Measurements from ENCODE around the gene BRD7. TPM values are rescaled to one million over a fixed set of nuclear protein-coding genes. Genes with fewer than 3 reads are reported as not detected.

The BRD7 gene
- total RNA-seq, 2 experiments from 2014 or later: 76.2 to 93.4 TPM

DNA sequence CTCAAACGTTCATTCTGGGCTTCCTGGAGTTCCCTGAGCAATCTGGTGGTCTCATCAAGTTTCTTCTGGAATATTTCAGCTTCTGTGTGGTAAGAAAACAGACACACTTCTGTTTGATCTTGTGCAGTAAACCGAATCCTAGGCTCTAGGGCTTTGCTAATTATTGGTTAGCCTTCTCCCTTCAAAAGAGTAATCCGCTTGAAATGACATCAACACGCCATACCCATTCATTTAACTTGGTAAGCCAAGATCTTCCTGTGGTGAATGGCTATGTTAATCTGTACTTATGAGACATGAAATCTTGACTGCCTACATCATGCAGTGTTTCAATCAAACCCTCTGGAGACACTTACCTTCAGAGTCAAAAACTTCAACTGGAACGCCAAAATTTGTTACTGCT is 48.5 kb downstream of the BRD7 start:
- intact Hi-C loops (cut with micrococcal nuclease): loop anchor here (10.0 kb wide), 2 partner anchors 106 to 424 kb away; partner anchors contain the start of gene CYLD
- ATAC-seq (no peak), DNase-seq (no peak)
- peak overlapping the region; percentile 19 for H3K27ac Mint-ChIP-seq
- H3K36me3 Mint-ChIP-seq (ENCODE audit: low read depth): peaks cover 47% of the 10 kb centered on the region
- H3K4me3 Mint-ChIP-seq: no peak overlapping the region
- POLR2A ChIA-PET: no interaction called here
- H3K4me1 Mint-ChIP-seq (ENCODE audit: low read depth): peaks cover 26% of the 10 kb centered on the region
- H3K27me3 Mint-ChIP-seq: no peaks in the 10 kb centered on the region
- TF ChIP-seq, protein P1, sequence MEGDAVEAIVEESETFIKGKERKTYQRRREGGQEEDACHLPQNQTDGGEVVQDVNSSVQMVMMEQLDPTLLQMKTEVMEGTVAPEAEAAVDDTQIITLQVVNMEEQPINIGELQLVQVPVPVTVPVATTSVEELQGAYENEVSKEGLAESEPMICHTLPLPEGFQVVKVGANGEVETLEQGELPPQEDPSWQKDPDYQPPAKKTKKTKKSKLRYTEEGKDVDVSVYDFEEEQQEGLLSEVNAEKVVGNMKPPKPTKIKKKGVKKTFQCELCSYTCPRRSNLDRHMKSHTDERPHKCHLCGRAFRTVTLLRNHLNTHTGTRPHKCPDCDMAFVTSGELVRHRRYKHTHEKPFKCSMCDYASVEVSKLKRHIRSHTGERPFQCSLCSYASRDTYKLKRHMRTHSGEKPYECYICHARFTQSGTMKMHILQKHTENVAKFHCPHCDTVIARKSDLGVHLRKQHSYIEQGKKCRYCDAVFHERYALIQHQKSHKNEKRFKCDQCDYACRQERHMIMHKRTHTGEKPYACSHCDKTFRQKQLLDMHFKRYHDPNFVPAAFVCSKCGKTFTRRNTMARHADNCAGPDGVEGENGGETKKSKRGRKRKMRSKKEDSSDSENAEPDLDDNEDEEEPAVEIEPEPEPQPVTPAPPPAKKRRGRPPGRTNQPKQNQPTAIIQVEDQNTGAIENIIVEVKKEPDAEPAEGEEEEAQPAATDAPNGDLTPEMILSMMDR (IDR thresholded peaks at IDR 0.05): no peak
- H3K9me3 Mint-ChIP-seq: no peaks in the 10 kb centered on the region
- CTCF ChIA-PET: no interaction called here

- H3K27me3 Mint-ChIP-seq: no peaks in the 10 kb centered on the region
- POLR2A ChIA-PET: interaction anchor here (0.7 to 1.2 kb wide), 2 partner anchors 32 to 37 kb away, joined by 3 read pairs; no protein-coding TSS in a partner anchor
- CTCF ChIA-PET: interaction anchor here (1.9 kb wide), 1 partner anchor 8 kb away, joined by 5 read pairs; no protein-coding TSS in a partner anchor
- ATAC-seq (no peak), DNase-seq (no peak)
- peak overlapping the region; percentile 75 for H3K27ac Mint-ChIP-seq
- H3K36me3 Mint-ChIP-seq (ENCODE audit: low read depth): peaks cover 48% of the 10 kb centered on the region
- intact Hi-C loops (cut with micrococcal nuclease): no loop called here
- H3K4me3 Mint-ChIP-seq: no peak overlapping the region
- TF ChIP-seq, protein P1 (IDR thresholded peaks at IDR 0.05): no peak
- peaks cover 20% of the 10 kb centered on the region for H3K4me1 Mint-ChIP-seq (ENCODE audit: low read depth)
- no peaks in the 10 kb centered on the region for H3K9me3 Mint-ChIP-seq
Measured at GRCh38 chr16:50318796-50319578, 49.8 kb downstream of the BRD7 start.

DNA sequence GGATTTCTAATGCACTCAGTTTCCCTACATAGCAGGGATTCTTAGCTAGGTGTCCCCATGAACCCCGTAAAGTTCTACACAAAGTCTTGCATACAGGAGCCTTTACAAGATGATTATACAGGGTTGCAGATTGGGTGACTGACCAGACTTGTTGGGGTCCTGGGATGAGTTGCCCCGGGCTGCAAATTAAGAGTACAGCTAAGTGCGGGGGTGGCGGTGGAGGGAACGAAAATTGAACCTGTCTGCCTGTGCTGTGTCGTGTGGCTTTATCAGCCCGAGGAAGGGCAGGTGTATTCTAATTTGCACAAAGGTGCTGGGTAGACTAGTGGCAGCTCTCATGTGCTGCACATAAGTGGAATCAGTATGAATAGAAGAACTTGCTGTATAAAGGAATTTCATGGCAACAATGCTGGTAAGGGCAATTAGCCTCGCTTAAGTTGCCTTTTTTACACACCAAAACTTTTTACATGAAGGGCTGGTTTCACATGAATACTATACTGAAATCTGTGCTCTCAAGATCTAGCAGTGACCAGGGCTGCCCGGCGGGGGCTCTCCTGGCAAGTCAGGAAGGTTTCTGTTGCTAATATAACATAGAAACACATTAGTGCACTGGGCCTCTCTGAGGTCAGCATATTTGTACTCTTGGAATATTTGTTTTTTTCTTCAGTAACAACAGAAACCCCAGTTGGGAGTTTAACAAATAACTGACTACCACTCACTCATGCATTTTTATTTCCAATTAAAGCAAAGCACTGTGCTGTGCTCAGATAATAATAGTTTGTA is 51.7 kb downstream of the BRD7 start:
- Mint-ChIP-seq H3K27ac (peak overlapping the region; percentile 54), H3K36me3 (ENCODE audit: low read depth) (peaks cover 56% of the 10 kb centered on the region)

GRCh38 chr16:50316102-50316847 is 52.5 kb downstream of the BRD7 start:
- Mint-ChIP-seq H3K27ac (peak overlapping the region; percentile 54), H3K9me3 (no peaks in the 10 kb centered on the region), H3K36me3 (ENCODE audit: low read depth) (peaks cover 54% of the 10 kb centered on the region), H3K4me1 (ENCODE audit: low read depth) (peaks cover 25% of the 10 kb centered on the region), H3K4me3 (no peak overlapping the region), H3K27me3 (no peaks in the 10 kb centered on the region)
- ChIA-PET CTCF (interaction anchor here (0.8 to 4.2 kb wide), 4 partner anchors 9 to 105 kb away, joined by 3 to 20 read pairs (median 10); no protein-coding TSS in a partner anchor), POLR2A (interaction anchor here (0.6 kb wide), 1 partner anchor 50 kb away, joined by 4 read pairs; the partner anchor contains the start of gene ADCY7)
- ATAC-seq (no peak), DNase-seq (no peak)
- intact Hi-C loops (cut with micrococcal nuclease): no loop called here
- TF ChIP-seq, protein P1 (IDR thresholded peaks at IDR 0.05): no peak

More for the DNA sequence above, 51.7 kb downstream of the BRD7 start:
- no peak for ATAC-seq
- intact Hi-C loops (cut with micrococcal nuclease): no loop called here
- no peaks in the 10 kb centered on the region for H3K9me3 Mint-ChIP-seq
- DNase-seq: no peak
- no peaks in the 10 kb centered on the region for H3K27me3 Mint-ChIP-seq
- TF ChIP-seq, protein P1 (IDR thresholded peaks at IDR 0.05): no peak
- CTCF ChIA-PET: interaction anchor here (4.2 kb wide), 1 partner anchor 39 kb away, joined by 20 read pairs; no protein-coding TSS in a partner anchor
- POLR2A ChIA-PET: no interaction called here
- H3K4me1 Mint-ChIP-seq (ENCODE audit: low read depth): peaks cover 25% of the 10 kb centered on the region
- no peak overlapping the region for H3K4me3 Mint-ChIP-seq
